Mucosa of descending colon (tissue), 3 donors: Measurements from ENCODE around the gene MIPOL1. TPM values are rescaled to one million over a fixed set of nuclear protein-coding genes. Genes with fewer than 3 reads are reported as not detected.
"Not testable (repeated sequence)": the region's sequence is repeated elsewhere in the genome, so short reads cannot be mapped to it uniquely, and the experiment has no call there.

ENCODE experiments used
- ATAC-seq: fragments of 200-7000 bp; cut with Tn5 transposase; one replicate; pipeline ENCODE4 v1.9.1; 2020; ENCODE audit warnings: mild to moderate bottlenecking, moderate library complexity
- DNase-seq, 3 donors: peaks; one replicate each; pipeline ENCODE4 v3.0.0-alpha.2; 2020
- H3K36me3 ChIP-seq: fragments of 200-600 bp; one replicate; pipeline ENCODE4 v1.8.0; 2021; ENCODE audit warnings: low read depth, mild to moderate bottlenecking
- H3K4me1 ChIP-seq: fragments of 200-600 bp; one replicate; pipeline ENCODE4 v1.8.0; 2021; ENCODE audit warnings: low read depth, mild to moderate bottlenecking
- H3K4me3 ChIP-seq: fragments of 200-600 bp; one replicate; pipeline ENCODE4 v1.8.0; 2021; ENCODE audit warnings: mild to moderate bottlenecking
- H3K9me3 ChIP-seq: fragments of 200-600 bp; one replicate; pipeline ENCODE4 v1.8.0; 2021; ENCODE audit warnings: mild to moderate bottlenecking
- CTCF ChIP-seq: fragments of 200-600 bp; IDR thresholded peaks from one replicate; pipeline ENCODE4 v1.8.0; 2022; ENCODE audit warnings: antibody characterized with exemption, mild to moderate bottlenecking
- intact Hi-C, 2 donors: fragments of 100-400 bp; cut with DNase I in 1 of 2; cut with micrococcal nuclease in 1 of 2; formaldehyde crosslinking; loops; one replicate each; pipeline versions ENCODE4 v1.11.0 to v1.11.1; 2022; cut with DNase I, micrococcal nuclease
- total RNA-seq, 3 donors: library from RNA; stranded (reverse); fragmentation: NEBNext Ultra II Directional in 2 of 3; extraction: Animal tissue kit (Norgen Biotek cat#: 25700) in 2 of 3; gene quantifications; one replicate each; pipeline versions ENCODE4 v1.2.1 to v1.2.4, GENCODE V29; 2021 to 2023
- donor health status: DM: no; HTN: no; CAD: no; lungs with moderate emphysema.
- donor health status: DM: no; HTN: no; CAD: no.
- donor health status: DM: no; HTN: yes; CAD: no.

Gene MIPOL1
- total RNA-seq, 3 donors from 2014 or later = 5.5 to 12.0 (median 11.7) TPM

GRCh38 chr14:37215345-37215744 lies 17.6 kb downstream of the MIPOL1 start:
- ATAC-seq = no peak
- no peak for TF ChIP-seq CTCF
- intact Hi-C loops = no loop called here
- no peak for DNase-seq
- Histone ChIP-seq H3K4me1 (no peaks in the 10 kb centered on the region), H3K9me3 (no peaks in the 10 kb centered on the region), H3K36me3 (no peaks in the 10 kb centered on the region), H3K4me3 (no peak overlapping the region)

- no peak for TF ChIP-seq CTCF
- Histone ChIP-seq H3K9me3 (peaks cover 13% of the 10 kb centered on the region), H3K36me3 (no peaks in the 10 kb centered on the region), H3K4me1 (no peaks in the 10 kb centered on the region), H3K4me3 (no peak overlapping the region)
- intact Hi-C loops = no loop called here
- no peak for ATAC-seq
- DNase-seq = no peak
Observed at GRCh38 chr14:37221073-37221472, 23.3 kb downstream of the MIPOL1 start.

GRCh38 chr14:37223947-37224474 lies 26.3 kb downstream of the MIPOL1 start:
- peak; percentile 14 for ATAC-seq

GRCh38 chr14:37225668-37226067 lies 27.9 kb downstream of the MIPOL1 start:
- H3K4me3 ChIP-seq, DNase-seq, intact Hi-C loops, H3K4me1 ChIP-seq, ATAC-seq, H3K36me3 ChIP-seq: not testable (repeated sequence)
- peaks cover 13% of the 10 kb centered on the region for H3K9me3 ChIP-seq

More at GRCh38 chr14:37223947-37224474, 26.3 kb downstream of the MIPOL1 start:
- intact Hi-C loops = no loop called here
- no peak overlapping the region for H3K4me3 ChIP-seq
- H3K9me3 ChIP-seq = peaks cover 13% of the 10 kb centered on the region
- no peaks in the 10 kb centered on the region for H3K4me1 ChIP-seq
- no peaks in the 10 kb centered on the region for H3K36me3 ChIP-seq
- no peak for TF ChIP-seq CTCF
- no peak for DNase-seq

GRCh38 chr14:37230551-37231194 lies 32.9 kb downstream of the MIPOL1 start:
- Histone ChIP-seq H3K9me3 (peaks cover under 1% of the 10 kb centered on the region), H3K36me3 (no peaks in the 10 kb centered on the region), H3K4me1 (no peaks in the 10 kb centered on the region), H3K4me3 (no peak overlapping the region)
- peak; percentile 63 for ATAC-seq
- TF ChIP-seq CTCF = peak; percentile 42
- peak in 1 of 3 donors; percentile 57 for DNase-seq
- intact Hi-C loops = no loop called here

- no peaks in the 10 kb centered on the region for H3K9me3 ChIP-seq
- no peaks in the 10 kb centered on the region for H3K36me3 ChIP-seq
- DNase-seq = peak in 1 of 3 donors; percentile 51
- H3K4me1 ChIP-seq = no peaks in the 10 kb centered on the region
- no peak for TF ChIP-seq CTCF
- H3K4me3 ChIP-seq = no peak overlapping the region
- intact Hi-C loops = no loop called here
- peak; percentile 69 for ATAC-seq
Observed at GRCh38 chr14:37232907-37233481, 35.3 kb downstream of the MIPOL1 start.
